DOHH2 (cell line): ENCODE data around the gene YWHAQ.

ENCODE experiments used
- EZH2phosphoT487 ChIP-seq: fragments of 200-600 bp; sonication (generic); IDR thresholded peaks from 2 replicates; pipeline ENCODE4 v1.6.1; 2017; ENCODE audit warnings: borderline replicate concordance, mild to moderate bottlenecking, antibody characterized with exemption, low read length, moderate library complexity, mixed read lengths
- TF ChIP-seq, protein P1 (sequence below): fragments of 200-600 bp; sonication (generic); IDR thresholded peaks from one replicate; pipeline ENCODE4 v1.5.1; 2014; ENCODE audit warnings: antibody characterized with exemption, mild to moderate bottlenecking, low read depth, low read length; ENCODE audit not compliant: poor library complexity, severe bottlenecking

DNA sequence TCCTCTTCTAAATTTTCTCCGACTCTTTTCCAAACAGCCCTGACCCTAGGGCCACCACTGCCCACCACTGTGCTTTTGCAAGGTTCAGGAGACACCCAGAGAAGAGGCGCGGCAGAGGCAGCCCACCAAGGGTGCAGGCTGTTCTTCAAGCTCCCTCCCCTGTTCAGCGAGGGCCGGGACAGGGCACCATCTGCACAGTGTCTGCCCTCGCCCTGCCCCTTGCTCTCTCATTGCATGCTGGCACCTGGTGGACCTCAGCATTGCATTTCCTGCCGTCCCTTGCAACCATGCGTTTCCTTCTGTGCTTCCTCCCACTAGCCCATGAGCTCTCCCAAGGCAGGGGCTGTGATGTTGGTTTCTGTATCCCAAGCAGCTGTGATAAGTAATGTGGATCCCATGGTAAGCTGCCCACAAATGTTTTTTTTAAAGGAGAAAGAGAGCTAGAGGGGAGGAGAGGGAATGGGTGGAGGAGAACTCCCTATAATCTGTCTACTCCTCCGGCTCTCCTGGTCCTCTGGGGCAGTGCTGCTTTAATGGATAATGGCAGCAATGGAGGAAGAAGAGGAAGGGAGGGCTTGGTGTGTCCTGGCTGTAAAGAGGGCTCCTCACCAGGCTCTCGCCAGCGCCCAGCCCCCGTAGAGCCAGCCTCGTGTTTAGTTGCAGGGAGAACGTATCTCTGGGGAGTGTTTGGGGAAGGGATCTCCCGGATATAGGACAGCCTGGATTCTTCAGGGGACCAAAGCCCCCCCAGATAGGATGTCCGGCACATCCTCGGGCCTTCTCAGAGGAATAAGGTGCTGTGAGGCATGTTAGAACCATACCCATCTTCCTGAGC lies 15.6 kb upstream of the YWHAQ start:
- TF ChIP-seq, protein P1, sequence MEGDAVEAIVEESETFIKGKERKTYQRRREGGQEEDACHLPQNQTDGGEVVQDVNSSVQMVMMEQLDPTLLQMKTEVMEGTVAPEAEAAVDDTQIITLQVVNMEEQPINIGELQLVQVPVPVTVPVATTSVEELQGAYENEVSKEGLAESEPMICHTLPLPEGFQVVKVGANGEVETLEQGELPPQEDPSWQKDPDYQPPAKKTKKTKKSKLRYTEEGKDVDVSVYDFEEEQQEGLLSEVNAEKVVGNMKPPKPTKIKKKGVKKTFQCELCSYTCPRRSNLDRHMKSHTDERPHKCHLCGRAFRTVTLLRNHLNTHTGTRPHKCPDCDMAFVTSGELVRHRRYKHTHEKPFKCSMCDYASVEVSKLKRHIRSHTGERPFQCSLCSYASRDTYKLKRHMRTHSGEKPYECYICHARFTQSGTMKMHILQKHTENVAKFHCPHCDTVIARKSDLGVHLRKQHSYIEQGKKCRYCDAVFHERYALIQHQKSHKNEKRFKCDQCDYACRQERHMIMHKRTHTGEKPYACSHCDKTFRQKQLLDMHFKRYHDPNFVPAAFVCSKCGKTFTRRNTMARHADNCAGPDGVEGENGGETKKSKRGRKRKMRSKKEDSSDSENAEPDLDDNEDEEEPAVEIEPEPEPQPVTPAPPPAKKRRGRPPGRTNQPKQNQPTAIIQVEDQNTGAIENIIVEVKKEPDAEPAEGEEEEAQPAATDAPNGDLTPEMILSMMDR, result no peak
- TF ChIP-seq EZH2phosphoT487, result no peak
